ENCODE measurements around the gene ZNF143. TPM values are rescaled to one million over a fixed set of nuclear protein-coding genes. Genes with fewer than 3 reads are reported as not detected.

ZNF143 gene
- total and polyA plus RNA-seq, 10 of the 15 experiments (the other 5 are each of a cell fraction or from before 2014, with no cell fraction given): 13.6 to 48.7 (median 19.4) TPM

DNA sequence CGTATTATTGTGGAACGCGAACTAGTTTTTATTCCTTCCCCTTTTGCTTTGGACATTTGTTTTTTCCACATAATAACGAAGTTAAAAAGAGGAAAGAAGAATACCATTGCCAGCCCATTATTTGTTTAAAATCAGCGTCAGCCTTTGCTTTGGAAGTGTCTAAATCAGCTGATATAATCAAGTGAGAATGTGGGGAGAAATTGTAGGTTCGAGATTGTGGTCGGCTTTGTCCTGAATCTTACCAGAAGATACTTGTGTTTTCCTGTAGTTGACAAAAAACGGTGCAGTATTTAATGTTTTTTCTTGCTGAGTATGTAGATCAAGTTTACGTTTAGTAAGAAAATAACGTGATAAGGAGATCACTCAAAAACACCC, 935 bp downstream of the ZNF143 start:
- in situ Hi-C loops (cut with MboI) (no loop called here), intact Hi-C loops (cut with micrococcal nuclease; ENCODE audit: unreplicated experiment) (loop anchor here (2.0 to 5.0 kb wide), 5 partner anchors 45 to 286 kb away; partner anchors contain the start of gene WEE1)
- ChIA-PET RAD21 (ENCODE audit: unreplicated experiment) (interaction anchor here (0.6 to 3.7 kb wide), 7 partner anchors 13 to 499 kb away, joined by 3 to 20 read pairs (median 3); partner anchors contain the start of gene IPO7), SMC1A (ENCODE audit: uncharacterized antibody, unreplicated experiment) (interaction anchor here (0.6 to 3.5 kb wide), 6 partner anchors 13 to 929 kb away, joined by 3 to 21 read pairs (median 3); no protein-coding TSS in a partner anchor), CTCF (interaction anchor here (0.6 to 4.2 kb wide), 5 partner anchors 18 to 547 kb away, joined by 3 to 35 read pairs (median 3); no protein-coding TSS in a partner anchor), POLR2A (interaction anchor here (1.0 to 2.7 kb wide), 6 partner anchors 14 to 152 kb away, joined by 3 to 11 read pairs (median 8); no protein-coding TSS in a partner anchor)
- Histone ChIP-seq H3K9ac (ENCODE audit: control insufficient read depth, insufficient read depth, low read length) (peak overlapping the region; percentile 99), H3K27me3 (replicated peaks in 1 of 2; ENCODE audit: control insufficient read depth in 2 of 2, insufficient read depth in 2 of 2, low read length in 1 of 2) (no peaks in the 10 kb centered on the region), H3K4me3 (peak overlapping the region; percentile 64), H3K79me2 (ENCODE audit: control insufficient read depth, insufficient read depth, low read length) (peaks cover 51% of the 10 kb centered on the region), H3K4me2 (ENCODE audit: control insufficient read depth, insufficient read depth) (peak overlapping the region; percentile 83), H3K36me3 (ENCODE audit: control insufficient read depth in 2 of 2, insufficient read depth in 2 of 2, low read length in 1 of 2) (no peaks in the 10 kb centered on the region), H3K4me1 (ENCODE audit: control insufficient read depth, insufficient read depth, low read length) (peaks cover 7% of the 10 kb centered on the region), H4K20me1 (ENCODE audit: control insufficient read depth, insufficient read depth) (no peaks in the 10 kb centered on the region), H3K27ac (ENCODE audit: control insufficient read depth, insufficient read depth) (peak overlapping the region; percentile 97), H2AFZ (ENCODE audit: control insufficient read depth, low read depth, low read length) (0 out of 2 replicates have a peak overlapping the region, but pooled peaks have one; percentile 58), H3K9me3 (replicated peaks; ENCODE audit: control insufficient read depth, insufficient read depth, low read length) (no peaks in the 10 kb centered on the region)
- ATAC-seq (no peak), DNase-seq (ENCODE audit: low read depth, low spot score) (no peak), FAIRE-seq (peak; percentile 27)
- TF ChIP-seq FOXM1 (IDR thresholded peaks at IDR 0.05; ENCODE audit: low read depth, low read length) (peak; percentile 13; the same call in 1 of the 2 replicates), RUNX3 (IDR thresholded peaks at IDR 0.05; ENCODE audit: low read length) (peak; percentile 37; the same call in 1 of the 2 replicates), YY1 (IDR thresholded peaks at IDR 0.05; ENCODE audit: low read depth, low read length) (no peak)
- TF ChIP-seq, protein P1, sequence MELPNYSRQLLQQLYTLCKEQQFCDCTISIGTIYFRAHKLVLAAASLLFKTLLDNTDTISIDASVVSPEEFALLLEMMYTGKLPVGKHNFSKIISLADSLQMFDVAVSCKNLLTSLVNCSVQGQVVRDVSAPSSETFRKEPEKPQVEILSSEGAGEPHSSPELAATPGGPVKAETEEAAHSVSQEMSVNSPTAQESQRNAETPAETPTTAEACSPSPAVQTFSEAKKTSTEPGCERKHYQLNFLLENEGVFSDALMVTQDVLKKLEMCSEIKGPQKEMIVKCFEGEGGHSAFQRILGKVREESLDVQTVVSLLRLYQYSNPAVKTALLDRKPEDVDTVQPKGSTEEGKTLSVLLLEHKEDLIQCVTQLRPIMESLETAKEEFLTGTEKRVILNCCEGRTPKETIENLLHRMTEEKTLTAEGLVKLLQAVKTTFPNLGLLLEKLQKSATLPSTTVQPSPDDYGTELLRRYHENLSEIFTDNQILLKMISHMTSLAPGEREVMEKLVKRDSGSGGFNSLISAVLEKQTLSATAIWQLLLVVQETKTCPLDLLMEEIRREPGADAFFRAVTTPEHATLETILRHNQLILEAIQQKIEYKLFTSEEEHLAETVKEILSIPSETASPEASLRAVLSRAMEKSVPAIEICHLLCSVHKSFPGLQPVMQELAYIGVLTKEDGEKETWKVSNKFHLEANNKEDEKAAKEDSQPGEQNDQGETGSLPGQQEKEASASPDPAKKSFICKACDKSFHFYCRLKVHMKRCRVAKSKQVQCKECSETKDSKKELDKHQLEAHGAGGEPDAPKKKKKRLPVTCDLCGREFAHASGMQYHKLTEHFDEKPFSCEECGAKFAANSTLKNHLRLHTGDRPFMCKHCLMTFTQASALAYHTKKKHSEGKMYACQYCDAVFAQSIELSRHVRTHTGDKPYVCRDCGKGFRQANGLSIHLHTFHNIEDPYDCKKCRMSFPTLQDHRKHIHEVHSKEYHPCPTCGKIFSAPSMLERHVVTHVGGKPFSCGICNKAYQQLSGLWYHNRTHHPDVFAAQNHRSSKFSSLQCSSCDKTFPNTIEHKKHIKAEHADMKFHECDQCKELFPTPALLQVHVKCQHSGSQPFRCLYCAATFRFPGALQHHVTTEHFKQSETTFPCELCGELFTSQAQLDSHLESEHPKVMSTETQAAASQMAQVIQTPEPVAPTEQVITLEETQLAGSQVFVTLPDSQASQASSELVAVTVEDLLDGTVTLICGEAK (IDR thresholded peaks at IDR 0.05; ENCODE audit: borderline replicate concordance): peak; percentile 24; the same call in 1 of the 2 replicates
- TF ChIP-seq, protein P2, sequence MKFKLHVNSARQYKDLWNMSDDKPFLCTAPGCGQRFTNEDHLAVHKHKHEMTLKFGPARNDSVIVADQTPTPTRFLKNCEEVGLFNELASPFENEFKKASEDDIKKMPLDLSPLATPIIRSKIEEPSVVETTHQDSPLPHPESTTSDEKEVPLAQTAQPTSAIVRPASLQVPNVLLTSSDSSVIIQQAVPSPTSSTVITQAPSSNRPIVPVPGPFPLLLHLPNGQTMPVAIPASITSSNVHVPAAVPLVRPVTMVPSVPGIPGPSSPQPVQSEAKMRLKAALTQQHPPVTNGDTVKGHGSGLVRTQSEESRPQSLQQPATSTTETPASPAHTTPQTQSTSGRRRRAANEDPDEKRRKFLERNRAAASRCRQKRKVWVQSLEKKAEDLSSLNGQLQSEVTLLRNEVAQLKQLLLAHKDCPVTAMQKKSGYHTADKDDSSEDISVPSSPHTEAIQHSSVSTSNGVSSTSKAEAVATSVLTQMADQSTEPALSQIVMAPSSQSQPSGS (IDR thresholded peaks at IDR 0.05; ENCODE audit: low read length): peak; percentile 19; the same call in 1 of the 2 replicates
- BruUV-seq (replicated peaks): TSS peak; percentile 90
- under 1% methylated on average over 10 of the region's 10 CpGs for WGBS (ENCODE audit: insufficient coverage, insufficient replicate concordance, low lambda C conversion rate, missing lambda C conversion rate)
